Ectodermal cell (in vitro differentiated cells): ENCODE results near the gene DDR2.
"Not testable (repeated sequence)": the region's sequence is repeated elsewhere in the genome, so short reads cannot be mapped to it uniquely, and the experiment has no call there.

Experiments used
- H3K27ac ChIP-seq: 2 replicates; pipeline ENCODE4 v1.7.0; 2013; ENCODE audit warnings: mild to moderate bottlenecking, low read depth, low read length; ENCODE audit not compliant: insufficient read depth, poor library complexity, severe bottlenecking
- H3K27me3 ChIP-seq: 2 replicates; pipeline ENCODE4 v1.7.0; 2013; ENCODE audit warnings: mild to moderate bottlenecking, low read length; ENCODE audit not compliant: insufficient read depth, control insufficient read depth, poor library complexity, severe bottlenecking
- H3K36me3 ChIP-seq: one replicate; pipeline ENCODE4 v1.7.0; 2013; ENCODE audit warnings: low read length; ENCODE audit not compliant: control insufficient read depth, insufficient read depth
- H3K4me1 ChIP-seq: one replicate; pipeline ENCODE4 v1.7.0; 2013; ENCODE audit warnings: low read length; ENCODE audit not compliant: control insufficient read depth, insufficient read depth
- H3K4me3 ChIP-seq: 2 replicates; pipeline ENCODE4 v1.7.0; 2013; ENCODE audit warnings: low read depth, low read length, control low read depth; ENCODE audit not compliant: insufficient read depth
- H3K9me3 ChIP-seq: 2 replicates; pipeline ENCODE4 v1.7.0; 2013; ENCODE audit warnings: mild to moderate bottlenecking, low read length, moderate library complexity; ENCODE audit not compliant: control insufficient read depth
- WGBS, 2 experiments: methylation state at CpG; one replicate each; pipeline ENCODE4 v1.1.7; 2013; ENCODE audit warnings: missing lambda C conversion rate in 2 of 2; 5-methylcytosine and 5-hydroxymethylcytosine counted together

The DDR2 gene

DNA sequence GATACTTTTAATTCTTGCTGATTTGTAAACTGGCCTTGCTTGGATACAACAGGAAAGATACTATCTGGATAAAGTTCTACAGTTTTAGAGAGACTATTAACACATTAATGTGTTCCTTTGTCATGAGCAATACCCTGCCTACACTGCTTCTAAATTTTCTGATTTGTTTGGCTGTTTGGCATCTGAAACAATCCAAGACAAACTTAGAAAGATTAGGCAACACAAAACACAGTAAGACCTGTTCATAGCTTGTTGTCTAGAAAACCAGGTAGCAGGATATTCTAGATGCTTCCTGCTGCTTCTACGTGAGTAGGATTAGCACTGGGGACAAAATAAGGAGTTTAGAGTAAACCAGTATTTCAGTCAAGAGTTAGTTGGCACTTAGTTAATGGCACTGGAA, 152.7 kb downstream of the DDR2 start:
- H3K27me3 ChIP-seq, H3K9me3 ChIP-seq, H3K4me1 ChIP-seq, H3K4me3 ChIP-seq, H3K27ac ChIP-seq, H3K36me3 ChIP-seq: not testable (repeated sequence)
- WGBS, 2 experiments, result no CpG with 5 or more reads among the region's 1 CpG

DNA sequence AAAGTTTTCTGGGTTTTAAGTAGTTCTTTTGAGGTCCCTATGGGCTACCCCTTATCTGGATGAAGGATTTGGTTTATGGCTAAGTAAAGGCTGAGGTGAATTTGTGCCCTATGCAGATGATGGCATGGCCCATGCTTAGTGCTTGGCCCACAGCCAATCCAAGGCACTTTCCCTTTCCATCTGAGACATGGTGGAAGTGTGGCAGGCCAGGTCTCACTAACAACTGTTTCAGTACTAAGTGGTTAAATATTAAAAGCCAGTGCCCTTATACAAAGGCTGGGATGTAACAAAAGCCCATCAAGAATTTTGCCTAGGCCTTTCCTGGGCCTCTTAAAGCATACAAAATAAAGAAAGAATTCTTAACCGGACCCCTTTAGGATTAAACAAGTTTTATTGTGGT, 156.5 kb downstream of the DDR2 start:
- not testable (repeated sequence) for H3K27ac ChIP-seq, H3K9me3 ChIP-seq, H3K27me3 ChIP-seq, H3K4me3 ChIP-seq, H3K4me1 ChIP-seq, H3K36me3 ChIP-seq
- 85% methylated on average over 1 of the region's 1 CpG; no CpG with 5 or more reads in 1 of the 2 experiments for WGBS, 2 experiments

DNA sequence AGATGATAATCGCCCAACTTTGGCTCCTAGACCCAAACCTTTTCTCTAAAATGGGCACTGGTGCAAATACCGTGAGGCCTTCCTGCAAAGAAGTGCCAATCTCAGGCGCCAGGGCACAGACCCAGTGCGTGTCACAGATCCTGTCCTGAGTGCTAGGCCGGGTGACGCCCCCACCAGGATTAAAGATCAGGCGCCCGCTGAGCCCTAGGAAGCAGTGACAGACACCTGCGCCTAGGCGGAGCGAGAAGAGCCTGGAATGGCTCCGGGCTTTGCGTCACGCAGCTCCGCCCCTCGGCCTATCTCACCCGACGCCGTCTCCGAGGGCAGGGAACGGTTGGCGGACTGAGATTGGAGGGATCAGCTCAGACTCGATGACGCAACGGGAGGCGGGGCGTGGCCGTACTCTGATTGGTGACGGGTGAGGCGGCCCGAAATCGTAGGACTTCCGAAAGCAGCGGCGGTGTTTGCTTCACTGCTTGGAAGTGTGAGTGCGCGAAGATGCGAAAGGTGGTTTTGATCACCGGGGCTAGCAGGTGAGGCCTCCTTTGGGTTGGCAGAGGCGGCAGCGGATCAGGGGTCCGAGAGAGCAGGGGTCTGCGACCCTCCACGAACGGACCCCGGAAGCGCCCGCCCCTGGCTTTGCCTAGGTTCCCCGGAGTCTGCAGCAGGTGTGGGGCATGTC, 158.2 kb downstream of the DDR2 start, which contains the start of gene HSD17B7:
Gene HSD17B7, plus strand, starts transcription at position 400 of the 682 bp plus-strand sequence. Its CDS starts 99 bp downstream, at position 499.
- peak within 1 kb of the TSS; percentile 43 for H3K4me3 ChIP-seq
- not testable (repeated sequence) for H3K9me3 ChIP-seq, H3K36me3 ChIP-seq, H3K4me1 ChIP-seq, H3K27ac ChIP-seq, H3K27me3 ChIP-seq
- 6 to 9% methylated on average over 11 to 18 of the region's 49 CpGs for WGBS, 2 experiments

DNA sequence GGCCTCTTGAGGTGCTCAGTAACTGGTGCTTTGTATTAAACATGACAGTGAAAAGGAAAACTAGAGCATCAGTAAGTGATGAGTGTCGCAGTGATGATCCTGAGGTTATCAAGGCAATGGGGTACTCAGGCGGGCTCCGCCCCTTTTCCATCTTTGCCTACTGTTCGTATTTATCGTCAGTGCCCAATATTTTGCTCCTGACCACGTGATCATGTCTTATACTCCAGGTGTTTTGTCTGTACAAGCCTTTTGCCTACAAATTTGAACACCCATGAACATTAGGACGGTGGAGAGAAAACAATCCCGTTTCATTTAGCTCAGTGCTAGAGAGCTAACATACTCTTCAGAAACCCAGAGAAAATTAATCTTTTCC, 158.7 kb downstream of the DDR2 start:
- H3K36me3 ChIP-seq, H3K9me3 ChIP-seq, H3K27ac ChIP-seq, H3K27me3 ChIP-seq, H3K4me1 ChIP-seq: not testable (repeated sequence)
- WGBS, 2 experiments, result 0 to 1% methylated on average over 5 of the region's 8 CpGs
- peak overlapping the region; percentile 43 for H3K4me3 ChIP-seq

DNA sequence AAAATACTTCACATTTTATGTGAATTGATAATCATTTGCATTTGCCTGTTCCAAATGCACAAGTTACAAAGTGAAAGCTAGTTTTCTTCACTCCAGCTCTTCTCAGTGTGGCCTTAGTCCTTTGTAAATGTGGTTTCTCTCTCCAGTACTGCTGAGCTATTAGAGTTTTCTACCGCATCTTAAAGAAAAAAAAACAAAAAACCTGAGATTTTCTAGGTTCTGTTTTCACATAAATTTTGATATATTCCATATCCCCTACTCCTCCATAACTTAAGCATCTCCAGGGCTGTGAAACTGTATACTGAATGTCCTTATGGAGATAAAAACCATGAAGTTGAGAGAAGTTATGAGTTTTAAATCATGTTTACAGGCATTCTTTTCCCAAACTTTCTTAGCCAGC, 162.0 kb downstream of the DDR2 start:
- H3K27me3 ChIP-seq, H3K9me3 ChIP-seq, H3K4me3 ChIP-seq, H3K4me1 ChIP-seq, H3K27ac ChIP-seq, H3K36me3 ChIP-seq: not testable (repeated sequence)
- WGBS, 2 experiments, result 92 to 94% methylated on average over 1 of the region's 1 CpG

DNA sequence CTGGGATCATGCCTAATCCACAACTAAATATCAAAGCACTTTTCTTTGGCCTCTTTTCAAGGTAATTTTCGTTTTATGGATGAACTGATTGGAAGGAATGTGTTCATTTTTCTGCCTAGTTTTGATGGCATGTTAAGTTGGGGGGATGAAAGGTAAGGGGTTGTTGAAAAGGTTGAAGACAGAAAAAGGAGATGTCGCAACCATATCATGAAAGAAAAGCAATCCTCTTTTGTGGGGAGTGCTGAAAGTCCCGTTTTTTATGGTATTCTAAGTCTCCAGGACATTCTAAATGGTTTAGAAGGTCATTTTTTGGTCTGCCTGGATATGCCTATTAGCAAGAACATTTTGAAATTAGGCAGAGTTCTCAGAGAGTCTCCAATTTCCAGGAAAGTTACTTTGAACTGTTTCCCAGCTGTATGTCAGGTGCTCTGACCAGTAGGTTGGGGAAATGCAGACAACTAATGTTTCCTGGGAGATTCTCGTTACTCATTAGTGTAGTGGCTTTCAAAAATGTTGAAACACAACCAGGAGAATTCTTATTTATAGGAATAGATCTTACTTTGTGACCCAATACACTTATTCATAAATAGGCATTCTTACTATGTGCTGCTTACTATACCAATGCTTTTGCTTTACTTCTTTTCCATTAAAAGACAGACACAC, 164.5 kb downstream of the DDR2 start:
- H3K4me3 ChIP-seq, H3K9me3 ChIP-seq, H3K36me3 ChIP-seq, H3K4me1 ChIP-seq, H3K27ac ChIP-seq, H3K27me3 ChIP-seq: not testable (repeated sequence)
- 62 to 71% methylated on average over 4 of the region's 4 CpGs for WGBS, 2 experiments

DNA sequence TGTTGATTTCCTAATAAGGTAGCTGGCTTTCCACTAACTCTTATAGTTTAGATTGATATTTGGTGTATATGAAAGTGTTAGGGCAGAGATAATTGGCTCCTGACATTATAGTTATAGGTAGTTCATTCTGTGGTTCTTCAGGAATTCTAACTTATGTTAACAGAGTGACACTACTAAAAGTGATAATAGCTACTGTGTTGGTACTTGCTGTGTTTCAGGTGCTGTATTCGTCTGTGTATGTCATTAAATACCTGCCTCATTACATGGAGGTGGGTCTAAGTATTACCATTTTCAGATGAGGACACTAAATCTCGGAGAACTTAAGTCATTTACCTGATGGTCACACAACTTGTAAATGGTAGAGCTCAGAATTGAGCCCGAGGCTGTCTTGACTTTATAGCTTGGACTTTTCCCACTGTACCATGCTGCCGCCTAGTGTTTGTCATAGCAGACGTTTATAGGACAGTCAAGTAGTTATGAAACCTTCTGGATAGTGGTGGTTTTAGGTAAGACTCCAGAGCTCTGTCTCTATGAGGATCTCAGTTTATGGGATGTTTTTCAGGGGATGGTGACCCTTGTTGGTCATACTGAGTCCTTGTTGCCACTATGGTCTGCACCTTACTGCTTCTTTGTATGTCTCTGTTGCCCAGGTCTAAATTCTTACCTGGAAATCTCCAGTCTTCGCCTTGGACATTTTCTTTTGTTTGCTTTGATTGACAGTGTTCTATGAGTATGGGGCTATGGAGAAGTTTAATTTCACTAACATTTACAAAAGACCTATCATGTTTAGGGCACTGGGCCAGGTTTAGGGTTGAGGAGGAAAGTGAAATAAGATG, 167.9 kb downstream of the DDR2 start:
- not testable (repeated sequence) for H3K36me3 ChIP-seq, H3K27me3 ChIP-seq, H3K27ac ChIP-seq, H3K4me1 ChIP-seq, H3K9me3 ChIP-seq, H3K4me3 ChIP-seq
- WGBS, 2 experiments, result 66 to 72% methylated on average over 4 to 5 of the region's 6 CpGs

DNA sequence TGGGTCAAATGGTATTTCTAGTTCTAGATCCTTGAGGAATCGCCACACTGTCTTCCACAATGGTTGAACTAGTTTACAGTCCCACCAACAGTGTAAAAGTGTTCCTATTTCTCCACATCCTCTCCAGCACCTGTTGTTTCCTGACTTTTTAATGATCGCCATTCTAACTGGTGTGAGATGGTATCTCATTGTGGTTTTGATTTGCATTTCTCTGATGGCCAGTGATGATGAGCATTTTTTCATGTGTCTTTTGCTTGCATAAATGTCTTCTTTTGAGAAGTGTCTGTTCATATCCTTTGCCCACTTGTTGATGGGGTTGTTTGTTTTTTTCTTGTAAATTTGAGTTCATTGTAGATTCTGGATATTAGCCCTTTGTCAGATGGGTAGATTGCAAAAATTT, 175.2 kb downstream of the DDR2 start:
- H3K9me3 ChIP-seq, H3K36me3 ChIP-seq, H3K27ac ChIP-seq, H3K4me1 ChIP-seq, H3K27me3 ChIP-seq, H3K4me3 ChIP-seq: not testable (repeated sequence)
- WGBS, 2 experiments, result no CpG with 5 or more reads among the region's 2 CpGs

DNA sequence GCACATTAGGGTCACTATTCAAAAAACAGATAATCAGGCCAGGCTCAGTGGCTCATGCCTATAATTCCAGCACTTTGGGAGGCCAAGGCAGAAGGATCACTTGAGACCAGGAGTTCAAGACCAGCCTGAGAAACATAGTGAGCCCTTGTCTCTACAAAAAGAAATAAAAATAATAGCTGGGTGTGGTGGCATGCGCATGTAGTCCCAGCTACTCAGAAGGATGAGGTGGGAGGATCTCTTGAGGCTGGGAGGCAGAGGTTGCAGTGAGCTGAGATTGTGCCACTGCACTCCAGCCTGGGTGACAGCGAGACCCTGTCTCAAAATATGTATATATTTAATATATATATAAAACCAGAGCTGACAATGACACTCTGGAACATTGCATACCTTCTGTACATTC, 180.1 kb downstream of the DDR2 start:
- not testable (repeated sequence) for H3K36me3 ChIP-seq, H3K9me3 ChIP-seq, H3K4me1 ChIP-seq, H3K27me3 ChIP-seq, H3K4me3 ChIP-seq, H3K27ac ChIP-seq
- 94 to 95% methylated on average over 1 of the region's 2 CpGs for WGBS, 2 experiments

DNA sequence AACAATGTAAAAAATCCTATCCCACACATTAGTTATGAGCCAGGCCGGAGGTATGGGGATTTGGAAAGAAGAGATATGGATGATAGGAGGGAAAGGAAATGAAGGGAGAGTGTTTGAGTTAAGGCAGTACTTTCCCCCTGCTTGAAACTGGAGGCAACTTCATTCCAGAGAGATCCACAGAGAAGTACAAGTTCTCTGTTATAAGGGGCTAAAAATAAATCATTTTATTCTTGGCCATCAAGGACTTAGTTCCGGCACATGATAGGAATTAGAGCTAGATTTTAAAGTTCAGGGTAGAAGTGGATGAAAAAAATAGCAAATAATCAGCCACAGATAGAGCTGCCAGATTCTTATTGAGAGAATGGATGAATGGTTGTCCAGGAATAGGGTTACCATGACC, 185.9 kb downstream of the DDR2 start:
- H3K9me3 ChIP-seq, H3K27ac ChIP-seq, H3K4me3 ChIP-seq, H3K36me3 ChIP-seq, H3K4me1 ChIP-seq: not testable (repeated sequence)
- WGBS, 2 experiments, result 85% methylated on average over 2 of the region's 2 CpGs; no CpG with 5 or more reads in 1 of the 2 experiments
- peaks cover 17% of the 10 kb centered on the region for H3K27me3 ChIP-seq
